Liver (tissue), 9 donors: ENCODE data around the gene MYO3B. TPM values are rescaled to one million over a fixed set of nuclear protein-coding genes. Genes with fewer than 3 reads are reported as not detected.

Experiments
- DNase-seq: peaks from one replicate; pipeline ENCODE4 v3.0.0-alpha.2; 2017; ENCODE audit warnings: low spot score
- H3K27ac ChIP-seq, 2 donors: one replicate each; pipeline ENCODE4 v1.7.0; 2013; ENCODE audit warnings: inconsistent platforms in 2 of 2, low read length in 2 of 2, control low read depth in 1 of 2, low read depth in 1 of 2, mild to moderate bottlenecking in 1 of 2
- H3K27me3 ChIP-seq, 4 donors: one replicate each; pipeline versions ENCODE4 v1.6.1 to v1.7.0; 2013; ENCODE audit warnings: low read length in 3 of 4, inconsistent platforms in 1 of 4, mild to moderate bottlenecking in 1 of 4, moderate library complexity in 1 of 4; ENCODE audit not compliant: control insufficient read depth in 4 of 4, insufficient read depth in 4 of 4
- H3K36me3 ChIP-seq, 4 donors: one replicate each; pipeline versions ENCODE4 v1.6.1 to v1.7.0; 2013; ENCODE audit warnings: low read length in 3 of 4, mild to moderate bottlenecking in 3 of 4, low read depth in 1 of 4, moderate library complexity in 1 of 4; ENCODE audit not compliant: control insufficient read depth in 4 of 4, insufficient read depth in 3 of 4
- H3K4me1 ChIP-seq, 4 donors: one replicate each; pipeline versions ENCODE4 v1.6.1 to v1.7.0; 2013; ENCODE audit warnings: low read length in 3 of 4, mild to moderate bottlenecking in 3 of 4, moderate library complexity in 1 of 4; ENCODE audit not compliant: control insufficient read depth in 4 of 4, insufficient read depth in 4 of 4
- H3K4me3 ChIP-seq, 3 donors: one replicate each; pipeline versions ENCODE4 v1.6.1 to v1.7.0; 2013; ENCODE audit warnings: low read length in 3 of 3, control low read depth in 1 of 3, low read depth in 1 of 3, mild to moderate bottlenecking in 1 of 3
- H3K9ac ChIP-seq, 2 donors: one replicate each; pipeline ENCODE4 v1.7.0; 2013; ENCODE audit warnings: low read length in 2 of 2, mild to moderate bottlenecking in 2 of 2, moderate library complexity in 2 of 2, control low read depth in 1 of 2, low read depth in 1 of 2
- H3K9me3 ChIP-seq, 4 donors: one replicate each; pipeline versions ENCODE4 v1.6.1 to v1.7.0; 2013; ENCODE audit warnings: low read length in 3 of 4; ENCODE audit not compliant: control insufficient read depth in 4 of 4
- EGR1 ChIP-seq, 2 donors: IDR thresholded peaks; 2 replicates each; pipeline ENCODE4 v1.6.1; 2016 to 2018; ENCODE audit warnings: antibody characterized with exemption in 2 of 2, low read depth in 2 of 2
- FOXA1 ChIP-seq: IDR thresholded peaks from 2 replicates; pipeline ENCODE4 v1.6.1; 2016; ENCODE audit warnings: antibody characterized with exemption
- FOXA2 ChIP-seq: IDR thresholded peaks from 2 replicates; pipeline ENCODE4 v1.6.1; 2016; ENCODE audit warnings: antibody characterized with exemption
- GABPA ChIP-seq, 2 donors: IDR thresholded peaks in 1 of 2; conservative IDR thresholded peaks in 1 of 2; 2 replicates each; pipeline ENCODE4 v1.6.1; 2016; ENCODE audit warnings: antibody characterized with exemption in 2 of 2, mild to moderate bottlenecking in 1 of 2, moderate library complexity in 1 of 2
- HNF4A ChIP-seq, 2 donors: conservative IDR thresholded peaks; 2 replicates each; pipeline ENCODE4 v1.6.1; 2016; ENCODE audit warnings: antibody characterized with exemption in 2 of 2, mild to moderate bottlenecking in 2 of 2
- HNF4G ChIP-seq: IDR thresholded peaks from 2 replicates; pipeline ENCODE4 v1.6.1; 2016; ENCODE audit warnings: antibody characterized with exemption
- JUND ChIP-seq, 2 donors: IDR thresholded peaks; 2 replicates each; pipeline ENCODE4 v1.6.1; 2016; ENCODE audit warnings: antibody characterized with exemption in 2 of 2
- NR2F2 ChIP-seq: IDR thresholded peaks from 2 replicates; pipeline ENCODE4 v1.6.1; 2016; ENCODE audit warnings: antibody characterized with exemption
- RAD21 ChIP-seq, 2 donors: IDR thresholded peaks; 2 replicates each; pipeline ENCODE4 v1.6.1; 2016; ENCODE audit warnings: antibody characterized with exemption in 2 of 2, mild to moderate bottlenecking in 2 of 2
- RXRA ChIP-seq, 2 donors: IDR thresholded peaks; 2 replicates each; pipeline ENCODE4 v1.6.1; 2017 to 2018; ENCODE audit warnings: antibody characterized with exemption in 2 of 2, mild to moderate bottlenecking in 1 of 2
- SP1 ChIP-seq: IDR thresholded peaks from 2 replicates; pipeline ENCODE4 v1.6.1; 2018; ENCODE audit warnings: antibody characterized with exemption, mild to moderate bottlenecking
- TAF1 ChIP-seq: conservative IDR thresholded peaks from 2 replicates; pipeline ENCODE4 v1.6.1; 2016; ENCODE audit warnings: antibody characterized with exemption, mild to moderate bottlenecking
- YY1 ChIP-seq: IDR thresholded peaks from 2 replicates; pipeline ENCODE4 v1.6.1; 2016; ENCODE audit warnings: antibody characterized with exemption, mild to moderate bottlenecking
- WGBS: extraction: QIAGEN DNeasy Blood & Tissue Kit; methylation state at CpG from one replicate; pipeline ENCODE4 v1.1.7; 2013; 5-methylcytosine and 5-hydroxymethylcytosine counted together
- polyA plus RNA-seq, 2 donors: library from polyadenylated mRNA; stranded (reverse) in 1 of 2; unstranded in 1 of 2; fragments of 200-250 nt in 1 of 2; fragments of >200 nt in 1 of 2; fragmentation: Nextera tagmentation in 1 of 2; extraction: Ambion mirVana in 1 of 2; gene quantifications; one replicate each; pipeline versions ENCODE4 v1.2.1 to v1.2.3, GENCODE V29; 2013 to 2015
- total RNA-seq, 2 donors: library from RNA; depleted of rRNA; stranded (reverse); fragments of >200 nt; gene quantifications; one replicate each; pipeline ENCODE4 v1.2.3, GENCODE V29; 2014
- TF ChIP-seq, protein P1 (sequence below): IDR thresholded peaks from 2 replicates; pipeline ENCODE4 v1.6.1; 2016; ENCODE audit warnings: antibody characterized with exemption, mild to moderate bottlenecking
- TF ChIP-seq, protein P2 (sequence below): IDR thresholded peaks from 2 replicates; pipeline ENCODE4 v1.6.1; 2016; ENCODE audit warnings: antibody characterized with exemption
- TF ChIP-seq, protein P3 (sequence below): IDR thresholded peaks from 2 replicates; pipeline ENCODE4 v1.6.1; 2016; ENCODE audit warnings: antibody characterized with exemption
- TF ChIP-seq, protein P4 (sequence below): IDR thresholded peaks from 2 replicates; pipeline ENCODE4 v1.6.1; 2016; ENCODE audit warnings: antibody characterized with exemption
- TF ChIP-seq, protein P5 (sequence below): fragments of 150-350 bp; IDR thresholded peaks from 2 replicates; pipeline ENCODE4 v1.5.1; 2017; ENCODE audit warnings: improper control_type of control experiment, low read depth, low read length; ENCODE audit not compliant: missing input control
- donor health status: healthy.
- donor health status: healthy.
- donor health status: healthy.
- donor health status: healthy.
- donor health status: healthy.

The MYO3B gene
- total and polyA plus RNA-seq, 4 donors, result under 0.01 to 0.05 TPM; not detected in 2

DNA sequence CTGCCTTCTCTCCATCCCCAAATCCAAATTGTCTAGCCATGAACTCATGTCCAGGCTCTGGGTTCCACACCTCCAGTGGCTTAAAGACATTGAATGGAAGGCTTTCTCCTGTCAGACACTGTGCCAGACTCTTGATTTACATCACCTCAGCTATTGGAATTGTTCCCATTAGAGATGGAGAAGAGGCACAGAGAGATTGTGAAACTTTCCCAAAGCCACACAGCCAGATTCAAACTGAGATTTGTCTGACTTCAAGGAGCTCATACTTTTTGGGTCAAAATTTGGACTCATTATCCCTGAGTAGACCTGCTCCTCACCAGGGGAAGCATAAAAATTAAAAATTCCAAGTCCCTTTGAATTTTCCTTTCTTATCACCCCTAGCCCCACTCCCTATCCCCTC, 18.9 kb upstream of the MYO3B start:
- Histone ChIP-seq H3K9ac (no peak overlapping the region), H3K4me1 (no peaks in the 10 kb centered on the region), H3K36me3 (no peaks in the 10 kb centered on the region), H3K27me3 (no peaks in the 10 kb centered on the region), H3K9me3 (no peaks in the 10 kb centered on the region), H3K4me3 (no peak overlapping the region), H3K27ac (no peak overlapping the region)
- TF ChIP-seq TAF1 (no peak), HNF4A (conservative IDR thresholded peaks at IDR 0.05) (no peak)
- TF ChIP-seq, protein P1, sequence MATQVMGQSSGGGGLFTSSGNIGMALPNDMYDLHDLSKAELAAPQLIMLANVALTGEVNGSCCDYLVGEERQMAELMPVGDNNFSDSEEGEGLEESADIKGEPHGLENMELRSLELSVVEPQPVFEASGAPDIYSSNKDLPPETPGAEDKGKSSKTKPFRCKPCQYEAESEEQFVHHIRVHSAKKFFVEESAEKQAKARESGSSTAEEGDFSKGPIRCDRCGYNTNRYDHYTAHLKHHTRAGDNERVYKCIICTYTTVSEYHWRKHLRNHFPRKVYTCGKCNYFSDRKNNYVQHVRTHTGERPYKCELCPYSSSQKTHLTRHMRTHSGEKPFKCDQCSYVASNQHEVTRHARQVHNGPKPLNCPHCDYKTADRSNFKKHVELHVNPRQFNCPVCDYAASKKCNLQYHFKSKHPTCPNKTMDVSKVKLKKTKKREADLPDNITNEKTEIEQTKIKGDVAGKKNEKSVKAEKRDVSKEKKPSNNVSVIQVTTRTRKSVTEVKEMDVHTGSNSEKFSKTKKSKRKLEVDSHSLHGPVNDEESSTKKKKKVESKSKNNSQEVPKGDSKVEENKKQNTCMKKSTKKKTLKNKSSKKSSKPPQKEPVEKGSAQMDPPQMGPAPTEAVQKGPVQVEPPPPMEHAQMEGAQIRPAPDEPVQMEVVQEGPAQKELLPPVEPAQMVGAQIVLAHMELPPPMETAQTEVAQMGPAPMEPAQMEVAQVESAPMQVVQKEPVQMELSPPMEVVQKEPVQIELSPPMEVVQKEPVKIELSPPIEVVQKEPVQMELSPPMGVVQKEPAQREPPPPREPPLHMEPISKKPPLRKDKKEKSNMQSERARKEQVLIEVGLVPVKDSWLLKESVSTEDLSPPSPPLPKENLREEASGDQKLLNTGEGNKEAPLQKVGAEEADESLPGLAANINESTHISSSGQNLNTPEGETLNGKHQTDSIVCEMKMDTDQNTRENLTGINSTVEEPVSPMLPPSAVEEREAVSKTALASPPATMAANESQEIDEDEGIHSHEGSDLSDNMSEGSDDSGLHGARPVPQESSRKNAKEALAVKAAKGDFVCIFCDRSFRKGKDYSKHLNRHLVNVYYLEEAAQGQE, result no peak
- TF ChIP-seq, protein P2, sequence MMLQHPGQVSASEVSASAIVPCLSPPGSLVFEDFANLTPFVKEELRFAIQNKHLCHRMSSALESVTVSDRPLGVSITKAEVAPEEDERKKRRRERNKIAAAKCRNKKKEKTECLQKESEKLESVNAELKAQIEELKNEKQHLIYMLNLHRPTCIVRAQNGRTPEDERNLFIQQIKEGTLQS, result no peak
- DNase-seq, result no peak

DNA sequence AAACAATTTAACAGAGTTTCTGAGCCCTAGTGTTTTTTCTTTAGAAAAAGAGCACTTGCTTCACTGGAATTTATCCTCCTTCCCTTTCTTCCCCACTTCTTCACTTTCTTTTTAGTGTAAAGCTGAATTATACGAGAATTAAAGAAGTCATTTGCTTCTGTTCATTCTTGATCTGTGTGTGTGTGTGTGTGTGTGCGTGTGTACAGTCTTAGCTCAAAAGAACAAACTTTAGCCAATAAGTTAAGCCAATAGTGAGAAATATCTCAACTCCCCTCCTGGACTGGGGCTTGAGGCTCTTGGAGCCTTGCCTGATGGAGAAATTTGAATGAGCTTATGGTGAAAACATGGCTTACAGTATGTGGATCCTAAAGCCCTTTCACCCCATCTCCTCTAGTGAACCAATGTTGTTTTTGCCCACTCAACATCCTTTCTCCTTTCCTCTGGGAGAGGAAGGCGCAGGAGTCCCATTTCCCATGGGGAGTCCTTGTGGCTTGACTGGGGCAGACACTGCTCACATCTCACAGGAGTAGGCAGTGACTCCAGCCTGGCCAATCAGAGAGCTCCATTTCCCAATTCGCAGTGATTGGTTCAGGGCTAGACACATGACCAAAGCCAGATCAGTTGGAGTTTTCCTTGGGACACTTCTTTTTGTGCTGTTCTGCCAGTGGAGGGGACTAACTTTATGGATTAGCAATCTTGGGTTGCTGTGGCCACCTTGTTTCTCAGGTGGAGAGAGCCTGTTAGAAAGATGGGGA, 16.3 kb upstream of the MYO3B start:
- no peaks in the 10 kb centered on the region for H3K36me3 ChIP-seq
- DNase-seq, result no peak
- H3K4me1 ChIP-seq, result no peaks in the 10 kb centered on the region
- no peak overlapping the region for H3K27ac ChIP-seq
- no peaks in the 10 kb centered on the region for H3K27me3 ChIP-seq
- no peaks in the 10 kb centered on the region for H3K9me3 ChIP-seq
- H3K9ac ChIP-seq, result no peak overlapping the region
- 86% methylated on average over 4 of the region's 4 CpGs for WGBS
- H3K4me3 ChIP-seq, result no peak overlapping the region
- TF ChIP-seq NR2F2 (no peak), FOXA1 (no peak), RAD21 (IDR thresholded peaks at IDR 0.05) (no peak), HNF4G (no peak), SP1 (no peak), JUND (IDR thresholded peaks at IDR 0.05) (no peak), EGR1 (IDR thresholded peaks at IDR 0.05; ENCODE audit: low read depth in 2 of 2) (no peak), FOXA2 (no peak), GABPA (IDR thresholded peaks at IDR 0.05 in 1 of 2, conservative IDR thresholded peaks at IDR 0.05 in 1 of 2) (no peak), RXRA (IDR thresholded peaks at IDR 0.05) (no peak), YY1 (no peak), TAF1 (no peak), HNF4A (conservative IDR thresholded peaks at IDR 0.05) (no peak)
- TF ChIP-seq, protein P3, sequence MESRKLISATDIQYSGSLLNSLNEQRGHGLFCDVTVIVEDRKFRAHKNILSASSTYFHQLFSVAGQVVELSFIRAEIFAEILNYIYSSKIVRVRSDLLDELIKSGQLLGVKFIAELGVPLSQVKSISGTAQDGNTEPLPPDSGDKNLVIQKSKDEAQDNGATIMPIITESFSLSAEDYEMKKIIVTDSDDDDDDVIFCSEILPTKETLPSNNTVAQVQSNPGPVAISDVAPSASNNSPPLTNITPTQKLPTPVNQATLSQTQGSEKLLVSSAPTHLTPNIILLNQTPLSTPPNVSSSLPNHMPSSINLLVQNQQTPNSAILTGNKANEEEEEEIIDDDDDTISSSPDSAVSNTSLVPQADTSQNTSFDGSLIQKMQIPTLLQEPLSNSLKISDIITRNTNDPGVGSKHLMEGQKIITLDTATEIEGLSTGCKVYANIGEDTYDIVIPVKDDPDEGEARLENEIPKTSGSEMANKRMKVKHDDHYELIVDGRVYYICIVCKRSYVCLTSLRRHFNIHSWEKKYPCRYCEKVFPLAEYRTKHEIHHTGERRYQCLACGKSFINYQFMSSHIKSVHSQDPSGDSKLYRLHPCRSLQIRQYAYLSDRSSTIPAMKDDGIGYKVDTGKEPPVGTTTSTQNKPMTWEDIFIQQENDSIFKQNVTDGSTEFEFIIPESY, result no peak
- TF ChIP-seq, protein P4, sequence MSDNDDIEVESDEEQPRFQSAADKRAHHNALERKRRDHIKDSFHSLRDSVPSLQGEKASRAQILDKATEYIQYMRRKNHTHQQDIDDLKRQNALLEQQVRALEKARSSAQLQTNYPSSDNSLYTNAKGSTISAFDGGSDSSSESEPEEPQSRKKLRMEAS, result no peak
- TF ChIP-seq, protein P5, sequence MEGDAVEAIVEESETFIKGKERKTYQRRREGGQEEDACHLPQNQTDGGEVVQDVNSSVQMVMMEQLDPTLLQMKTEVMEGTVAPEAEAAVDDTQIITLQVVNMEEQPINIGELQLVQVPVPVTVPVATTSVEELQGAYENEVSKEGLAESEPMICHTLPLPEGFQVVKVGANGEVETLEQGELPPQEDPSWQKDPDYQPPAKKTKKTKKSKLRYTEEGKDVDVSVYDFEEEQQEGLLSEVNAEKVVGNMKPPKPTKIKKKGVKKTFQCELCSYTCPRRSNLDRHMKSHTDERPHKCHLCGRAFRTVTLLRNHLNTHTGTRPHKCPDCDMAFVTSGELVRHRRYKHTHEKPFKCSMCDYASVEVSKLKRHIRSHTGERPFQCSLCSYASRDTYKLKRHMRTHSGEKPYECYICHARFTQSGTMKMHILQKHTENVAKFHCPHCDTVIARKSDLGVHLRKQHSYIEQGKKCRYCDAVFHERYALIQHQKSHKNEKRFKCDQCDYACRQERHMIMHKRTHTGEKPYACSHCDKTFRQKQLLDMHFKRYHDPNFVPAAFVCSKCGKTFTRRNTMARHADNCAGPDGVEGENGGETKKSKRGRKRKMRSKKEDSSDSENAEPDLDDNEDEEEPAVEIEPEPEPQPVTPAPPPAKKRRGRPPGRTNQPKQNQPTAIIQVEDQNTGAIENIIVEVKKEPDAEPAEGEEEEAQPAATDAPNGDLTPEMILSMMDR, result no peak
- TF ChIP-seq, protein P2, result no peak
- TF ChIP-seq, protein P1, result no peak
